CD4-positive, alpha-beta T cell treated with Interleukin-17A for 1 hour (primary cell): ENCODE data around the gene ZMYND8.
A peak's percentile ranks its signal among the peaks of the same experiment; 100 is the strongest.

ENCODE experiments used
- DNase-seq: peaks from one replicate; pipeline ENCODE4 v3.0.0-alpha.2; 2020

The ZMYND8 gene

GRCh38 chr20:47332381-47333206, 23.9 kb downstream of the ZMYND8 start:
- DNase-seq = no peak

- no peak for DNase-seq
These were observed 25.4 kb downstream of the ZMYND8 start for GRCh38 chr20:47330933-47331708.

- DNase-seq = no peak
These were observed 26.4 kb downstream of the ZMYND8 start for GRCh38 chr20:47330071-47330470.

GRCh38 chr20:47328129-47328528, 28.4 kb downstream of the ZMYND8 start:
- no peak for DNase-seq

GRCh38 chr20:47327711-47328110, 28.8 kb downstream of the ZMYND8 start:
- no peak for DNase-seq

GRCh38 chr20:47326658-47327268, 29.7 kb downstream of the ZMYND8 start:
- DNase-seq = no peak

GRCh38 chr20:47325242-47325641, 31.3 kb downstream of the ZMYND8 start:
- no peak for DNase-seq

GRCh38 chr20:47320990-47321805, 35.3 kb downstream of the ZMYND8 start:
- no peak for DNase-seq

- no peak for DNase-seq
These were observed 36.8 kb downstream of the ZMYND8 start for GRCh38 chr20:47319517-47320252.

GRCh38 chr20:47318586-47319516, 37.6 kb downstream of the ZMYND8 start:
- DNase-seq = no peak

- DNase-seq = no peak
These were observed 38.4 kb downstream of the ZMYND8 start for GRCh38 chr20:47318027-47318585.

GRCh38 chr20:47317127-47317895, 39.2 kb downstream of the ZMYND8 start:
- peak; percentile 35 for DNase-seq

- no peak for DNase-seq
These were observed 39.7 kb downstream of the ZMYND8 start for GRCh38 chr20:47316776-47317126.

- no peak for DNase-seq
These were observed 41.0 kb downstream of the ZMYND8 start for GRCh38 chr20:47315339-47316056.

GRCh38 chr20:47314647-47315338, 41.7 kb downstream of the ZMYND8 start:
- no peak for DNase-seq

GRCh38 chr20:47311967-47312681, 44.4 kb downstream of the ZMYND8 start:
- no peak for DNase-seq

GRCh38 chr20:47311211-47311610, 45.3 kb downstream of the ZMYND8 start:
- DNase-seq = no peak

- no peak for DNase-seq
These were observed 45.8 kb downstream of the ZMYND8 start for GRCh38 chr20:47310729-47311128.
